Measurements from ENCODE around the gene ERO1A. TPM values are rescaled to one million over a fixed set of nuclear protein-coding genes. Genes with fewer than 3 reads are reported as not detected.

Gene ERO1A
- total RNA-seq, 1 experiment from 2014 or later = 83.6 TPM

GRCh38 chr14:52596320-52596719 lies 99.0 kb downstream of the ERO1A start:
- H3K36me3 ChIP-seq (ENCODE audit: low read depth) = no peaks in the 10 kb centered on the region
- TF ChIP-seq CTCF (conservative IDR thresholded peaks at IDR 0.05) (no peak), EZH2 (IDR thresholded peaks at IDR 0.05; ENCODE audit: low read depth) (no peak)
- POLR2A ChIA-PET (ENCODE audit: unreplicated experiment) = no interaction called here
- no peak overlapping the region for H3K4me3 ChIP-seq
- H2AFZ ChIP-seq = no peak overlapping the region
- CTCF ChIA-PET = no interaction called here
- H3F3A ChIP-seq (ENCODE audit: insufficient read depth, low read depth) = no peaks in the 10 kb centered on the region
- H3K9me2 ChIP-seq (ENCODE audit: insufficient read depth) = no peaks in the 10 kb centered on the region
- H4K20me1 ChIP-seq (ENCODE audit: insufficient read depth) = no peaks in the 10 kb centered on the region
- H3K27ac ChIP-seq = no peak overlapping the region
- H3K4me2 ChIP-seq = no peak overlapping the region
- H3K4me1 ChIP-seq (replicated peaks; ENCODE audit: insufficient read depth) = no peaks in the 10 kb centered on the region
- no peaks in the 10 kb centered on the region for H3K79me2 ChIP-seq (ENCODE audit: low read depth)
- no peak for DNase-seq
- no peaks in the 10 kb centered on the region for H3K27me3 ChIP-seq (ENCODE audit: insufficient read depth, low read depth)
- intact Hi-C loops (cut with micrococcal nuclease; ENCODE audit: unreplicated experiment) = no loop called here
- no TSS peak for BruUV-seq (replicated peaks)
- no peaks in the 10 kb centered on the region for H3K9me3 ChIP-seq (ENCODE audit: insufficient read depth, low read depth)

- ChIA-PET POLR2A (ENCODE audit: unreplicated experiment) (interaction anchor here (0.6 kb wide), 2 partner anchors 32 to 158 kb away, joined by 5 to 6 read pairs; no protein-coding TSS in a partner anchor), CTCF (no interaction called here)
- no peak overlapping the region for H3K4me3 ChIP-seq
- no peaks in the 10 kb centered on the region for H3K4me1 ChIP-seq (replicated peaks; ENCODE audit: insufficient read depth)
- no peak overlapping the region for H3K27ac ChIP-seq
- H3K4me2 ChIP-seq = no peak overlapping the region
- no peaks in the 10 kb centered on the region for H4K20me1 ChIP-seq (ENCODE audit: insufficient read depth)
- no peaks in the 10 kb centered on the region for H3K27me3 ChIP-seq (ENCODE audit: insufficient read depth, low read depth)
- no peak overlapping the region for H2AFZ ChIP-seq
- intact Hi-C loops (cut with micrococcal nuclease; ENCODE audit: unreplicated experiment) = no loop called here
- H3K36me3 ChIP-seq (ENCODE audit: low read depth) = no peaks in the 10 kb centered on the region
- no peaks in the 10 kb centered on the region for H3K79me2 ChIP-seq (ENCODE audit: low read depth)
- H3K9me2 ChIP-seq (ENCODE audit: insufficient read depth) = no peaks in the 10 kb centered on the region
- DNase-seq = no peak
- H3K9me3 ChIP-seq (ENCODE audit: insufficient read depth, low read depth) = no peaks in the 10 kb centered on the region
- TF ChIP-seq EZH2 (IDR thresholded peaks at IDR 0.05; ENCODE audit: low read depth) (no peak), CTCF (conservative IDR thresholded peaks at IDR 0.05) (no peak)
- BruUV-seq (replicated peaks) = no TSS peak
- no peaks in the 10 kb centered on the region for H3F3A ChIP-seq (ENCODE audit: insufficient read depth, low read depth)
Measured at GRCh38 chr14:52590318-52590717, 105.0 kb downstream of the ERO1A start.

Other genes starting within 250 kb of the ERO1A start
- gene TXNDC16, start 143.1 kb downstream of the ERO1A start, total RNA-seq (2021) = 5.7 and 7.9 TPM in 2 replicates
- 1.1 and 1.2 TPM in 2 replicates for gene GPR137C, start 142.7 kb downstream of the ERO1A start, total RNA-seq (2021)
- 83.0 and 96.5 TPM in 2 replicates for gene PSMC6, start 11.6 kb upstream of the ERO1A start, total RNA-seq (2021)
- gene STYX, start 34.6 kb upstream of the ERO1A start, total RNA-seq (2021) = 7.0 and 10.8 TPM in 2 replicates
- gene GNPNAT1, start 96.0 kb upstream of the ERO1A start, total RNA-seq (2021) = 43.2 and 45.2 TPM in 2 replicates